DND-41 (cell line): ENCODE results near the gene PPP3CA.

Experiments used
- ATAC-seq: fragments of 200-7000 bp; cut with Tn5 transposase; 3 replicates; pipeline ENCODE4 v1.9.1; 2021; ENCODE audit warnings: low read depth; ENCODE audit not compliant: insufficient read depth
- DNase-seq: peaks from one replicate; pipeline ENCODE4 v3.0.0-alpha.2; 2020
- H2AFZ ChIP-seq: 2 replicates; pipeline ENCODE4 v1.6.0; 2012; ENCODE audit warnings: low read depth, low read length
- H3K27ac ChIP-seq: 2 replicates; pipeline ENCODE4 v1.5.1; 2012; ENCODE audit warnings: low read length, inconsistent platforms
- H3K27me3 ChIP-seq: fragments of 200-600 bp; sonication (generic); 2 replicates; pipeline ENCODE4 v1.6.0; 2012; ENCODE audit warnings: low read length, mild to moderate bottlenecking, inconsistent platforms; ENCODE audit not compliant: insufficient read depth, poor library complexity
- H3K36me3 ChIP-seq: 2 replicates; pipeline ENCODE4 v1.5.1; 2012; ENCODE audit warnings: low read length, inconsistent platforms; ENCODE audit not compliant: insufficient read depth
- H3K4me1 ChIP-seq: 2 replicates; pipeline ENCODE4 v1.5.1; 2012; ENCODE audit warnings: mild to moderate bottlenecking, low read length; ENCODE audit not compliant: insufficient read depth
- H3K4me2 ChIP-seq: 2 replicates; pipeline ENCODE4 v1.6.0; 2012; ENCODE audit warnings: mild to moderate bottlenecking, moderate library complexity, low read length, inconsistent platforms; ENCODE audit not compliant: insufficient read depth
- H3K4me3 ChIP-seq, 2 experiments: fragments of 200-600 bp in 1 of 2; shearing (Covaris generic) in 1 of 2; 2 replicates each; pipeline ENCODE4 v1.5.1; 2012 to 2016; ENCODE audit warnings: inconsistent platforms in 2 of 2, low read length in 2 of 2, mild to moderate bottlenecking in 2 of 2, low read depth in 1 of 2, moderate library complexity in 1 of 2
- H3K79me2 ChIP-seq: 2 replicates; pipeline ENCODE4 v1.6.0; 2012; ENCODE audit warnings: low read length, inconsistent platforms; ENCODE audit not compliant: insufficient read depth
- H3K9ac ChIP-seq: 2 replicates; pipeline ENCODE4 v1.6.0; 2012; ENCODE audit warnings: low read depth, mild to moderate bottlenecking, inconsistent platforms, low read length, moderate library complexity
- H3K9me3 ChIP-seq: 2 replicates; pipeline ENCODE4 v1.5.1; 2012; ENCODE audit warnings: low read length, moderate library complexity, mild to moderate bottlenecking, inconsistent platforms; ENCODE audit not compliant: insufficient read depth, severe bottlenecking
- H4K20me1 ChIP-seq: 2 replicates; pipeline ENCODE4 v1.6.0; 2012; ENCODE audit warnings: low read length; ENCODE audit not compliant: insufficient read depth
- EZH2 ChIP-seq: IDR thresholded peaks from 3 replicates; pipeline ENCODE4 v1.6.1; 2012; ENCODE audit warnings: borderline replicate concordance, low read depth, mild to moderate bottlenecking, moderate library complexity, low read length, inconsistent platforms; ENCODE audit not compliant: severe bottlenecking
- TF ChIP-seq, protein P1 (sequence below): IDR thresholded peaks from 2 replicates; pipeline ENCODE4 v1.5.1; 2012; ENCODE audit warnings: borderline replicate concordance, low read length, moderate library complexity, mild to moderate bottlenecking; ENCODE audit not compliant: poor library complexity, severe bottlenecking; ENCODE audit errors: extremely low read depth

Gene PPP3CA

GRCh38 chr4:100981447-100982204 lies 365.7 kb downstream of the PPP3CA start:
- no peak for DNase-seq
- no peak overlapping the region for H3K27ac ChIP-seq

DNA sequence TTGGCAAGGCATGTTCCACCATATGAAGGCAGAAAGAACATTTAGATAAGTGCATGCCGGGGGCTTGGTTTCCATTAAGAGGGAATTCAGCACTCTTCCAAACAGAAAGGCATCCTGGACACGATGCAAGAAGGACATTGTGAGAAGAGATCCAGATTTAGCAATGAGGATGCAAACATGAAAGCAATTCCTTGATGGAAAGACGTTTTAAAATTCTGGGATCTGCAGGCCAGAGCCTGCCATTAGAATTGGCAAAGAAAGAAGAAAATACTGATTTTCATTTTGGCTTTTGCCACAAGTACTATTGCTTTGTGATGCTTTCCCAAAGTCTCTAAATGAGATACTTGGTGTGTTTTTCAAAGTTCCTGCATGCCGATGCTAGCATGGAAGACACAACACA lies 367.6 kb downstream of the PPP3CA start:
- Histone ChIP-seq H2AFZ (no peak overlapping the region), H4K20me1 (no peaks in the 10 kb centered on the region), H3K9ac (no peak overlapping the region), H3K4me2 (no peak overlapping the region), H3K27me3 (no peaks in the 10 kb centered on the region), H3K4me1 (no peaks in the 10 kb centered on the region), H3K9me3 (no peaks in the 10 kb centered on the region), H3K36me3 (no peaks in the 10 kb centered on the region), H3K27ac (no peak overlapping the region), H3K79me2 (no peaks in the 10 kb centered on the region), H3K4me3 (no peak overlapping the region)
- TF ChIP-seq, protein P1, sequence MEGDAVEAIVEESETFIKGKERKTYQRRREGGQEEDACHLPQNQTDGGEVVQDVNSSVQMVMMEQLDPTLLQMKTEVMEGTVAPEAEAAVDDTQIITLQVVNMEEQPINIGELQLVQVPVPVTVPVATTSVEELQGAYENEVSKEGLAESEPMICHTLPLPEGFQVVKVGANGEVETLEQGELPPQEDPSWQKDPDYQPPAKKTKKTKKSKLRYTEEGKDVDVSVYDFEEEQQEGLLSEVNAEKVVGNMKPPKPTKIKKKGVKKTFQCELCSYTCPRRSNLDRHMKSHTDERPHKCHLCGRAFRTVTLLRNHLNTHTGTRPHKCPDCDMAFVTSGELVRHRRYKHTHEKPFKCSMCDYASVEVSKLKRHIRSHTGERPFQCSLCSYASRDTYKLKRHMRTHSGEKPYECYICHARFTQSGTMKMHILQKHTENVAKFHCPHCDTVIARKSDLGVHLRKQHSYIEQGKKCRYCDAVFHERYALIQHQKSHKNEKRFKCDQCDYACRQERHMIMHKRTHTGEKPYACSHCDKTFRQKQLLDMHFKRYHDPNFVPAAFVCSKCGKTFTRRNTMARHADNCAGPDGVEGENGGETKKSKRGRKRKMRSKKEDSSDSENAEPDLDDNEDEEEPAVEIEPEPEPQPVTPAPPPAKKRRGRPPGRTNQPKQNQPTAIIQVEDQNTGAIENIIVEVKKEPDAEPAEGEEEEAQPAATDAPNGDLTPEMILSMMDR, result no peak
- no peak for TF ChIP-seq EZH2
- ATAC-seq (no peak), DNase-seq (no peak)

More at GRCh38 chr4:100981447-100982204, 365.7 kb downstream of the PPP3CA start:
- Histone ChIP-seq H3K9ac (no peak overlapping the region), H3K79me2 (no peaks in the 10 kb centered on the region), H3K9me3 (no peaks in the 10 kb centered on the region), H3K36me3 (no peaks in the 10 kb centered on the region), H3K4me1 (no peaks in the 10 kb centered on the region), H4K20me1 (no peaks in the 10 kb centered on the region), H3K4me2 (no peak overlapping the region), H3K4me3 (no peak overlapping the region), H2AFZ (no peak overlapping the region), H3K27me3 (no peaks in the 10 kb centered on the region)
- no peak for ATAC-seq
- TF ChIP-seq, protein P1, result no peak
- no peak for TF ChIP-seq EZH2

DNA sequence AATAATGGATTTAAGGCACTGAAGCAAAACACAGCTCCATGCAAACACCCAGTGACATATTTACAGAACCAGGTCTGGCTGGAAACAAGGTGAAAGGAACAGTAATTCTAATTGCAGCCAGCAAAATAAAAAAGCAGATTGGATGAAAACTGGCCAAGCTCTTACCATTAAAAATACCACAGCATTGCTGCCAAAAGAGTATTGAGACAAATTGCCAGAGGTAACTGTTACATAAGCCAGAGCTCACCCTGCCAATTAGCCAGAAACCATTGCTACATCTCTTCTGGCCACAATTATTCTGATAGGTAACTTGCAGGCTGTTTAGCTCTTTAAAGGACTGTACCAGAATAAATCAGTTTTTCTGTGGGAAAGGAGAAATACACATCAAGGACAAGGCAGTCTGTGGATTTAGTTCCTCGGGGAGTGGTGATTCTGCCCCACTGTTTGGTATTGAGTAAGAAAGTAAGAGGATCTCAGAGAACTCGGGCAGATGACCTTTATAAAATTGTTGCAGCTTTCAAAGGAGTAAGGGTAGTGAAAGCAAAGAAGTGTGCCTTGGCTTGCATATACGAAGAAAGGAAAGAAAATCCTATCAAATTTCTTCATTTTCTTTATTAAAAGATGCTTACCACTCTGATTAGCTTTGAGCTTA lies 369.5 kb downstream of the PPP3CA start:
- ATAC-seq (no peak), DNase-seq (no peak)
- H3K79me2 ChIP-seq, result no peaks in the 10 kb centered on the region
- no peaks in the 10 kb centered on the region for H3K9me3 ChIP-seq
- H3K27me3 ChIP-seq, result no peaks in the 10 kb centered on the region
- H3K36me3 ChIP-seq, result no peaks in the 10 kb centered on the region
- no peak overlapping the region for H3K4me2 ChIP-seq
- H3K27ac ChIP-seq, result no peak overlapping the region
- no peaks in the 10 kb centered on the region for H4K20me1 ChIP-seq
- no peak overlapping the region for H3K4me3 ChIP-seq
- TF ChIP-seq, protein P1, result no peak
- no peak for TF ChIP-seq EZH2
- no peak overlapping the region for H2AFZ ChIP-seq
- no peak overlapping the region for H3K9ac ChIP-seq
- H3K4me1 ChIP-seq, result no peaks in the 10 kb centered on the region
